ENCODE measurements around the gene PLXNA2.

- TF ChIP-seq TCF12 (IDR thresholded peaks at IDR 0.05) (no peak), EP300 (IDR thresholded peaks at IDR 0.05; ENCODE audit: borderline replicate concordance in 1 of 2, low read depth in 1 of 2, low read length in 1 of 2) (no peak)
Measured at GRCh38 chr1:208198236-208198635, 45.9 kb downstream of the PLXNA2 start.

All from SK-N-SH (cell line).